OCI-LY7 (cell line): ENCODE data around the gene ZNF705A.
"Not testable (repeated sequence)": the region's sequence is repeated elsewhere in the genome, so short reads cannot be mapped to it uniquely, and the experiment has no call there.

Experiments used
- CTCF ChIP-seq: fragments of 200-600 bp; sonication (generic); conservative IDR thresholded peaks from 2 replicates; pipeline ENCODE4 v1.5.1; 2014; ENCODE audit warnings: mild to moderate bottlenecking, antibody characterized with exemption, low read length, moderate library complexity, mixed read lengths
- EZH2phosphoT487 ChIP-seq: fragments of 200-600 bp; sonication (generic); IDR thresholded peaks from 2 replicates; pipeline ENCODE4 v1.6.1; 2018; ENCODE audit warnings: low read depth, borderline replicate concordance, mild to moderate bottlenecking, mixed run types, antibody characterized with exemption, low read length, moderate library complexity, mixed read lengths

- TF ChIP-seq CTCF, EZH2phosphoT487: not testable (repeated sequence)
Observed at GRCh38 chr12:8133636-8134397, 23.0 kb upstream of the ZNF705A start.
